Mucosa of descending colon (tissue), 3 donors: ENCODE results near the gene FOXP4. TPM values are rescaled to one million over a fixed set of nuclear protein-coding genes. Genes with fewer than 3 reads are reported as not detected.

ENCODE experiments used
- ATAC-seq: fragments of 200-7000 bp; cut with Tn5 transposase; one replicate; pipeline ENCODE4 v1.9.1; 2020; ENCODE audit warnings: mild to moderate bottlenecking, moderate library complexity
- DNase-seq, 3 donors: peaks; one replicate each; pipeline ENCODE4 v3.0.0-alpha.2; 2020
- H3K36me3 ChIP-seq: fragments of 200-600 bp; one replicate; pipeline ENCODE4 v1.8.0; 2021; ENCODE audit warnings: low read depth, mild to moderate bottlenecking
- H3K4me1 ChIP-seq: fragments of 200-600 bp; one replicate; pipeline ENCODE4 v1.8.0; 2021; ENCODE audit warnings: low read depth, mild to moderate bottlenecking
- H3K4me3 ChIP-seq: fragments of 200-600 bp; one replicate; pipeline ENCODE4 v1.8.0; 2021; ENCODE audit warnings: mild to moderate bottlenecking
- H3K9me3 ChIP-seq: fragments of 200-600 bp; one replicate; pipeline ENCODE4 v1.8.0; 2021; ENCODE audit warnings: mild to moderate bottlenecking
- CTCF ChIP-seq: fragments of 200-600 bp; IDR thresholded peaks from one replicate; pipeline ENCODE4 v1.8.0; 2022; ENCODE audit warnings: antibody characterized with exemption, mild to moderate bottlenecking
- intact Hi-C, 2 donors: fragments of 100-400 bp; cut with DNase I in 1 of 2; cut with micrococcal nuclease in 1 of 2; formaldehyde crosslinking; loops; one replicate each; pipeline versions ENCODE4 v1.11.0 to v1.11.1; 2022; cut with DNase I, micrococcal nuclease
- total RNA-seq, 3 donors: library from RNA; stranded (reverse); fragmentation: NEBNext Ultra II Directional in 2 of 3; extraction: Animal tissue kit (Norgen Biotek cat#: 25700) in 2 of 3; gene quantifications; one replicate each; pipeline versions ENCODE4 v1.2.1 to v1.2.4, GENCODE V29; 2021 to 2023
- donor health status: DM: no; HTN: no; CAD: no; lungs with moderate emphysema.
- donor health status: DM: no; HTN: no; CAD: no.
- donor health status: DM: no; HTN: yes; CAD: no.

The FOXP4 gene
- total RNA-seq, 3 donors from 2014 or later: 31.5 to 34.9 (median 33.8) TPM

- H3K9me3 ChIP-seq: no peaks in the 10 kb centered on the region
- no peaks in the 10 kb centered on the region for H3K36me3 ChIP-seq
- no peak for TF ChIP-seq CTCF
- intact Hi-C loops: no loop called here
- DNase-seq (no peak), ATAC-seq (no peak)
- no peak overlapping the region for H3K4me3 ChIP-seq
- H3K4me1 ChIP-seq: no peaks in the 10 kb centered on the region
These were observed 15.2 kb downstream of the FOXP4 start for GRCh38 chr6:41561416-41561815.

- intact Hi-C loops: no loop called here
- TF ChIP-seq CTCF: no peak
- H3K9me3 ChIP-seq: no peaks in the 10 kb centered on the region
- no peaks in the 10 kb centered on the region for H3K4me1 ChIP-seq
- DNase-seq: no peak
- ATAC-seq: no peak
- no peak overlapping the region for H3K4me3 ChIP-seq
- H3K36me3 ChIP-seq: no peaks in the 10 kb centered on the region
These were observed 16.0 kb downstream of the FOXP4 start for GRCh38 chr6:41561931-41562911.

- no peaks in the 10 kb centered on the region for H3K36me3 ChIP-seq
- DNase-seq: no peak
- H3K4me1 ChIP-seq: no peaks in the 10 kb centered on the region
- intact Hi-C loops: no loop called here
- no peak for ATAC-seq
- H3K4me3 ChIP-seq: no peak overlapping the region
- no peak for TF ChIP-seq CTCF
- no peaks in the 10 kb centered on the region for H3K9me3 ChIP-seq
These were observed 17.0 kb downstream of the FOXP4 start for GRCh38 chr6:41563060-41563776.

- H3K9me3 ChIP-seq: no peaks in the 10 kb centered on the region
- no peaks in the 10 kb centered on the region for H3K36me3 ChIP-seq
- DNase-seq: no peak
- ATAC-seq: no peak
- H3K4me3 ChIP-seq: no peak overlapping the region
- intact Hi-C loops: no loop called here
- no peak for TF ChIP-seq CTCF
- no peaks in the 10 kb centered on the region for H3K4me1 ChIP-seq
These were observed 18.4 kb downstream of the FOXP4 start for GRCh38 chr6:41564448-41565142.

GRCh38 chr6:41565701-41566100 lies 19.5 kb downstream of the FOXP4 start:
- Histone ChIP-seq H3K9me3 (no peaks in the 10 kb centered on the region), H3K4me3 (no peak overlapping the region), H3K36me3 (no peaks in the 10 kb centered on the region), H3K4me1 (no peaks in the 10 kb centered on the region)
- ATAC-seq (no peak), DNase-seq (no peak)
- intact Hi-C loops: no loop called here
- TF ChIP-seq CTCF: no peak
